HG02642 (cell line): ENCODE results near the gene SSH2.
"Not testable (repeated sequence)": the region's sequence is repeated elsewhere in the genome, so short reads cannot be mapped to it uniquely, and the experiment has no call there.

Source experiments
- ATAC-seq: cut with Tn5 transposase; IDR thresholded peaks from one replicate; pipeline ENCODE4 v1.9.1; 2021; ENCODE audit warnings: mild to moderate bottlenecking; ENCODE audit not compliant: unreplicated experiment, poor library complexity

Gene SSH2

DNA sequence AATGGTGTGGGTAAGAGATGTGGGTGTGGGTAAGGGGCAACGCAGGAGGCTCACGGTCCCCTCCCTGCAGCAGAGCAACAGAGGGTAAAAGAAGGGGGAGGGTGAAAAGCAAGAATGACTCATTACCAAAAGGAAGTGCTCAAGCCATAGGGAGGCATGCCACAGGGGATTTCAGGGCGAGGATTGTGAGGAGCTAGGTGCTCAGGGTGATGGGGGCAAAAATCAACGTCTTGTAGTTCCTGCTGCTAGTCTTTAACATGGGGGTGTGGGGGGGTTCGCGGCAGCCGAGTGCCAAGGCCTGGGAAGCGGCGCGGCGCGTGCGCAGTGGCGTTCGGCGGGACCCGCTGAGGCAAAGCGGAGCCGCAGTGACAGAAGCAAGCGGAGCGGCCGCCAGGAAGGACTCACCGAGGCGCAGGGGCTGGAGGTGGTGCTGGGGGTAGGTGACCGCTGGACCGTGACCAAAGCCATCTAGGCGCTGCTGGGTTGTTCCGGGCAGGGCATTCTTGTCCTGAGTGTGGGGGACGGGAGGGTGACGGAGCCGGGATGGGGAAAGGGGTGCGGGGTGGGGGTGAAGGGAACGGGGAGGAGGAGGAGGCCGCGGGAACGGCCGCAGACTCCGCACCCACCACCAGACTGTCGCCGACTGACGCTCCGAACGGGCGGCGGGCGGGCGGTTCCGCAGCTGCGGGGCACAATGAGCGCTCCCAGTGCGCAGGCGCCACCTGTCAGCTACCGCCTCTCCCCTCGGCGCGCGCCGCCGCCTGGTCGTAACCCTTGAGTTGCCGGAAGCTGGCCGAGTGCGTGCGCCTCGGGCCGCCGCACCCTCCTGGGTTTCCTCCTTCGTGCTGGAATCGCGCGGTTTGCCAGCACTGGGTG lies at the start of gene SSH2:
SSH2 (minus strand) TSS at position 696 of the 876 bp plus-strand sequence; CDS start at position 468, 228 bp downstream.
- peak; percentile 71 for ATAC-seq

- ATAC-seq, result no peak
These were observed 47.8 kb upstream of the SSH2 start for GRCh38 chr17:29977836-29978235.

DNA sequence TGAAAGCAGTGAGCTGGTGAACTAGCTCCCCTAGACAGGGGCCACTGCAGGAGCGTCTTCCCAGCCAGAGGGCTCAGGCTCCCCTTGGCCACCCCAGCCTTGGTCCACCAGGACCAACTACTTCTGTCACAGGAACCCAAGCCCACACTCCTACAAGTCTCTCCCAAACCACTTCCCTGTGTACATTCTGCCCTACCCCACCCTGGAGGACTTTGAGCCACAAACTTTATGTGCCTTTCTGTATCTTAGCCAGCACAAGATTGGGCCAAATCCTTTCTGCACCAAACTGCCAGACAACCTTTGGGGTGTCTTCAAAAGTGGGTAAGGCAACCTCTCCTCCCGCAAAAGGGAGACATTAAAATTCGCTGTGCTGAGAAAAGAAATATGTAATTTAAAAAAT lies 43.0 kb upstream of the SSH2 start:
- no peak for ATAC-seq

GRCh38 chr17:29972277-29972676 lies 42.2 kb upstream of the SSH2 start:
- ATAC-seq, result no peak

DNA sequence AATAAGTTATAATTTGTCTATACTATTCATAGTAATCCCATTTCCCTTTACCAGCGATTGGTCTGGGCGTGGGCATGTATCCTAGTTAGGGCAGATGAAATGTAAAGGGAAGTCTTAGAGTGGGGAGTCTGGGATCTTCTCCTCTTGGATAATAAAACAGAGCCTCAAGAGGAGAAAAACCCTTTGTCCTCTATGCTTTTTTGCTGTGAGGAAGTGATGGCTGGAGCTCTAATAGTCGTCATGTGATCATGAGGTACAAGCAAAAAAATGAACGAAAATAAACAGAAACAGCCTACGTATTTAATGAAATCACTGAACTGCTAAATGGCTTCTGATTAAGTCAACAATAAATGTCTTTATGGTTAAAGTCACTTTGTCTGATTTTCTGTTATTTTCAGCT lies 38.2 kb upstream of the SSH2 start:
- ATAC-seq, result no peak

- no peak for ATAC-seq
These were observed 32.6 kb upstream of the SSH2 start for GRCh38 chr17:29962656-29963055.

DNA sequence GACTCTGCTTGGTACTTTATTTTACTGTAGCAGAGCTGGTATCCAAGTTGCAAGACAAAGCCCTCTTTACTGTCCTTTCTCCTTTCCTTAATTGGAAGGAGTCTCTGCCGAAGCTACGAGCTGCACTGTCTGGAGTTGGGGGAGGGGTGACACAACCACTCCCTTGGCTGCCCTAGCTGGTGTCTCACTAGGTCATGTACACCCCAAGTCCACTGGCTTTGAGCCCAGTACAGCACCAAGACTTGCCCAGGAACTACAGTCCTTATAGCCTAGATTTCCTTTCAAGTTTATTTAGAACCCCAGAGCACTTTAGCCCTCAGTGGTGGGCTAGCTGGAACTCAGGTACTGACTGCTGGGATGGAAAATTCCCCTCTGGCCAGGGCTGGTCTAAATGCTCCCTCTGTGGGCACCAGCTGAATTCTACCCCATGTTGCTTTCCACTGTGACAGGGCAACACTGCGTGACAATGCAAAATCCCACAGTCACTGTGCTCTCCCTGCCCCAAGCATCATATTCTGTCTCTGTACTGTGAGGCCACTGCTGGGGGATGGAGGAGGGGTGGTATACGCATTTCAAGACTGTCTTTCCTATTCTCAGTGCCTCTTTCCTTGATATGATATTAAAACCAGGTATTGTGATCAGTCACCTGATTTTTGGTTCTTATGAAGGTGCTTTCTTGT lies 29.8 kb upstream of the SSH2 start:
- ATAC-seq, result no peak

DNA sequence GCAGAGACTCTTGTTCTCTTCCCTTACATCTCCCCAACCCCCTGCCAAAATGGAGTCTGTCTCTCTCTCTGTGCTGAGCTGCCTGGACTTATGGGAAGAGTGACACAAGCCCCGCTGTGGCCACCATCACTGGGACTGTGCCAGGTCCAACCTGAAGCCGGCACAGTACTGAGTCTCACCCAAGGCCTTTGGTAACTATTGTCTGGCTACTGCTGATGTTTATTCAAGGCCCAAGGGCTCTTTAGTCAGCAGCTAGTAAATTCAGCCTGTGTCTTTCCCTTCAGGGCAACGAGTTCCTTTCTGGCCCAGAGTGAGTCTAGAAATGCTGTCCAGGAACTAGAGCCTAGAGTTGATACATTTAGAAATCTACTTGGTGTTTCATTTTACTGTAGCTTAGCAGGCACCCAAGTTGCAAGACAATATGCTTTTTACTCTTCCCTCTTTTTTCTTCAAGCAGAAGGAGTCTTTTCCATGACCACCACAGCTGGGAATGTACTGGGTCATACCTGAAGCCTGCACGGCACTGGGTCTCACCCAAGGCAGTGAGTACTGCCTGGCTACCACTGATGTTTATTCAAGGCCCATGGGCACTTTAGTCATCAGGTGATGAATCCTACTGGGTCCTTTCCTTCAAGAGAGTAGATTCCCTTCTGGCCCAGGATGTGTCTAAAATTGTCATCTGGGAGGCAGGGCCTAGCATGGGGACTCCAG lies 29.1 kb upstream of the SSH2 start:
- ATAC-seq, result no peak

DNA sequence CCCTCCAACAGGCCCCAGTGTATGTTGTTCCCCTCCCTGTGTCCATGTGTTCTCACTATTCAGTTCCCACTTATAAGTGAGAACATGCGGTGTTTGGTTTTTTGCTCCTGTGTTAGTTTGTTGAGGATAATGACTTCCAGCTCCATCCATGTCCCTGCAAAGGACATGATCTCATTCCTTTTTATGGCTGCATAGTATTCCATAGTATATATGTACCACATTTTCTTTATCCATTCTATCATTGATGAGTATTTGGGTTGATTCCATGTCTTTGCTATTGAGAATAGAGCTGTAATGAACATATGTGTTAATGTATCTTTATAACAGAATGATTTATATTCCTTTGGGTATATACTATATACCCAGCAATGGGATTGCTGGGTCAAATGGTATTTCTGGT lies 27.5 kb upstream of the SSH2 start:
- not testable (repeated sequence) for ATAC-seq

GRCh38 chr17:29956225-29956624 lies 26.2 kb upstream of the SSH2 start:
- ATAC-seq, result no peak

DNA sequence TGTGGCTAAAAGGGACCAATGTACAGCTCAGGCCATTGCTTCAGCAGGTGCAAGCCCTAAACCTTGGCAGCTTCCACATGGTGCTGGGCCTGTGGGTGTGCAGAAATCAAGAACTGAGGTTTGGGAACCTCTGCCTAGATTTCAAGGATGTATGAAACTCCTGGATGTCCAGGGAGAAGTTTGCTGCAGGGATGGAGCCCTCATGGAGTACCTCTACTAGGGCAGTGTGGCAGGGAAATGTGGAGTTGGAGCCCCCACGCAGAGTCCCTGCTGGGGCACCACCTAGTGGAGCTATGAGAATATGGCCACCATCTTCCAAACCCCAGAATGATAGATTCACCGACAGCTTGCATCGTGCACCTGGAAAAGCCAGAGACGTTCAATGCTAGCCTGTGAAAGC lies 24.4 kb upstream of the SSH2 start:
- no peak for ATAC-seq

DNA sequence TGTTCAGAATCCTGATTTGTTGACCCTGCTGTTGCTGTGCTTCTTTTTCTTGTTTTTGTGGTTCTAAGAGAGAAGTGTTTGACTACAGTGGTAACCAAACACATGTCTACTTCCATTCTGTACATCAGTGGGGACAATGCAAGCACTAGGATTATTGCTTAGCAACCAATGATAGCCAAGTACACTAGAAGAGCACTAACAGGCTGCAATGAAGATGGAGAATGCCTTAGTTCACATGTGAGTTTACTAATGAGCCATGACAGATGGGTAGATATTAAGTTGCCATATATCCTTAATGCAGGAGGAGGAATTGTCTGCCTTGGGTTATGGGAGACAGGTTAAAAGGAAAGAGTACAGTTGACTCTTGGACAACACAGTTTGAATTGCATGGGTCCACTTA lies 19.7 kb upstream of the SSH2 start:
- no peak for ATAC-seq

GRCh38 chr17:29948448-29949215 lies 18.6 kb upstream of the SSH2 start:
- no peak for ATAC-seq

DNA sequence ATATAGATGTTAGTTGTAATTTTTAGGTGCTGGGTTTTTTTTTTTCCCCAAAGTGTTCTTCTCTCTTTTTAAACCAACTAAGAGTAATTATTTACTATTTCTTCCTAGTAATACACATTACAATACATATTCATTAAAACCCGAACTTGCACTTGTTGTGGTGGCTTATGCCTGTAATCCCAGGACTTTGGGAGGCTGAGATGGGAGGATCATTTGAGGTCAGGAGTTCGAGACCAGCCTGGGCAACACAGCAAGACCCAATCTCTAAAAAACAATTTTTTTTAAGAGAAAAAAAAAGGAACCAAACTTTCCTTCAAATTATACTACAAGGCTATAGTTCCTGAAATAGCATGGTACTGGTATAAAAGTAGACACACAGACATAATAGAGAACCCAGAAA lies 15.3 kb upstream of the SSH2 start:
- ATAC-seq, result no peak

- no peak for ATAC-seq
These were observed 11.3 kb upstream of the SSH2 start, which contains the start of gene EFCAB5 for GRCh38 chr17:29941334-29941733. Gene EFCAB5, plus strand, starts transcription at chr17:29941634. Its CDS starts 163 bp downstream, at chr17:29941797.

DNA sequence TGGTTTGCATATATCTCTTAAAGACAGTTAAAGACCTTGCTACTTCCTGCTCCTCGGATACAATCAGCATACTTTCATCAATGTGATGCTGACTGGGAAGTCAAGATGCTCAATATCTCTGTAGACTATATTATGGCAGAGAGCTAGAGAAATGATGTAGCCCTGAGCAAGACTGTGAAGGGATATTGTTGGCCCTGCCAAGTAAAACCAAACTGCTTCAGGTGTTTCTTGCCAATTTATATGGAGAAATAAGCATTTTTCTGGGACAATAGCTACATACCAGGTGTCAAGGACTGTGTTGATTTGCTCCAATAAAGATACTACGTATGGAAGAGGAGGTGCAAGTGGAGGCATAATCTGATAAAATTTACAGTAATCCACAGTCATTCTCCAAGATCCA lies 6.7 kb upstream of the SSH2 start:
- ATAC-seq, result no peak

- not testable (repeated sequence) for ATAC-seq
These were observed 5.9 kb upstream of the SSH2 start for GRCh38 chr17:29935909-29936308.

DNA sequence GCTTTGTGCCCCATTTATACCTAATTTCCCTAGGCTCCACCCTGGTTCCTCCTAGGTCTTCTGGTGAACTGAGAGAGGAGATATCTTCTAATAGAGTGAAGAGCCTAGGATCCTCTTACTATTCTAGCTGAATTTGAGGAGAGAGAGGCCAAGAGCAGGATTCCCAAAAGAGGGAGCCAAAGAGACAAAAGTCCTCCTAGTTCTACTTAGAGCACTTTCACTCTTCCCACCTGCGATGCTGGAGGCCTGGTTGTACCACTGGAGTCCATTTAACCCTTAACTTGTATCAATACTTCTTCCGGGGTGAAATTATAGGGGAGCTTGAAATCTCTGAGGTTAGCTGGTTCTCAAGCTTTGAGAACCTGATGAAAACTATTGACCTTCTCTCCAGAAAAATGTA lies 3.4 kb upstream of the SSH2 start:
- ATAC-seq, result no peak

DNA sequence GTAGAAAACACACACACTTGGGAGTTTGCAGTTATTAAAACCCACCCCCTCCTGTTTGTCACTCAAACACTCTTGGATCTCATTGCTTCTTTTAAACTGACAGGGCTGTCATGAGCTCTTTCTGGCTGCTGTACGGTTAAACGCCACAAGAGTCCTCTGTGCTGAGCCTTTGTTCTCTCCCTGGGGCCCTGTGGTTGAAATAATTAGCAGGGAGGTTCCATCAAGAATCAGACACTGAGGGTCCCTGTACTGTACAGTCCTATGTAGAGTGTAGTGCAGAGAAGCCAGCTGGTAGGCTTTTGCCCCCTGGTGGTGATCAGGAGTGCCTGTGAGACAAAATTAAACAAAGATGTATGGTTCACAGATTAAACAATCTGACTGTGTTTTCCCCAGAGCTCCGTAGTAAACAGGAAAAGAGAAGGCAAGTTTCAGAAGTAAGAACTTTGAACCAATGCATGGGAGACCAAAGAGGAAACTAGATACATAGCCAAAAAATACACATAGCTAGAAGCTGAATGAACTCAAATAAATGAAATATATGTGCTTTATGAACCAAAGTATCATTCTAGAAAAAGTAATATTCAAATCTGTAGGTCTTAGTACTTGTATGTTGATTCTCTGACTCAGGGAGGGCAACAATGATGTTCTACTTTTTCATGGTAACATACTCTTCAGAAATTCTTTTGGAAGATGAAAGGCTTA lies 1.4 kb upstream of the SSH2 start:
- peak; percentile 56 for ATAC-seq
